Measurements from ENCODE around the gene DHRS1. TPM values are rescaled to one million over a fixed set of nuclear protein-coding genes. Genes with fewer than 3 reads are reported as not detected.

DHRS1 gene
- total and polyA plus RNA-seq, 2 donors from 2014 or later, result 32.7 to 56.7 TPM

DNA sequence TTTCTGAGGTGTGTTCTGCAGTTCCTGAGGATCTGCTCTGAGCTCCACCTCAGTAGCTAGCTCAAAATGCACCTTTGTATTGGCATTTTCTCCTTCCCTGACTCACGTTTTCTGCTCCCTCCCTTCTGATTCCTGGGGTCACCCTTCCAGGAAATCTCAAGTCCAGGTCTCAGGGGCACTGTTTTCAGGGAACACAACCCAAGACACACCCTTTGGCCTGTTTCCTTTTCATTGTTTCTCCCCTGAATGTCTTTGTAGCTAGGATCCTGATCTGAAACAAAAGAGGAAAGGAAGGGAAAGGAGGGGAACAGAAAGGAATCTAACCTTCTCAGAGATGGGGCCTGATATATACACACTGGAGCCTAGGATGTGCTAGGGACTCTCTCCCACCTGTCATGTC lies 47.6 kb upstream of the DHRS1 start:
- FAIRE-seq (no peak), DNase-seq (no peak)
- TF ChIP-seq CTCF (IDR thresholded peaks at IDR 0.05; ENCODE audit: borderline replicate concordance, extremely low read depth, insufficient read depth), result no peak
- H3K4me1 ChIP-seq (ENCODE audit: control insufficient read depth in 2 of 3, insufficient read depth in 2 of 3, low read depth in 1 of 3, low read length in 3 of 3), result peaks cover 0 to 4% (median 0%) of the 10 kb centered on the region in 3 donors
- no peak overlapping the region for H3K9ac ChIP-seq (ENCODE audit: low read length in 3 of 3)
- no peaks in the 10 kb centered on the region for H3K27me3 ChIP-seq (ENCODE audit: control insufficient read depth, insufficient read depth, low read length)
- H3K4me3 ChIP-seq (ENCODE audit: low read length in 3 of 3), result no peak overlapping the region
- no peaks in the 10 kb centered on the region for H3K36me3 ChIP-seq (ENCODE audit: control insufficient read depth in 2 of 3, insufficient read depth in 3 of 3, low read length in 3 of 3)
- no peak overlapping the region for H3K27ac ChIP-seq (ENCODE audit: low read depth in 2 of 2, low read length in 2 of 2)
- intact Hi-C loops (cut with DNase I), result no loop called here
- no peaks in the 10 kb centered on the region for H3K9me3 ChIP-seq (ENCODE audit: control insufficient read depth in 2 of 3, insufficient read depth in 1 of 3, low read length in 3 of 3)

GRCh38 chr14:24343795-24344660 lies 44.4 kb upstream of the DHRS1 start:
- intact Hi-C loops (cut with DNase I), result no loop called here
- Histone ChIP-seq H3K9me3 (ENCODE audit: control insufficient read depth in 2 of 3, insufficient read depth in 1 of 3, low read length in 3 of 3) (no peaks in the 10 kb centered on the region), H3K36me3 (ENCODE audit: control insufficient read depth in 2 of 3, insufficient read depth in 3 of 3, low read length in 3 of 3) (no peaks in the 10 kb centered on the region), H3K9ac (ENCODE audit: low read length in 3 of 3) (no peak overlapping the region), H3K4me1 (ENCODE audit: control insufficient read depth in 2 of 3, insufficient read depth in 2 of 3, low read depth in 1 of 3, low read length in 3 of 3) (peaks cover 0 to 3% (median 0%) of the 10 kb centered on the region in 3 donors), H3K27ac (ENCODE audit: low read depth in 2 of 2, low read length in 2 of 2) (no peak overlapping the region), H3K27me3 (ENCODE audit: control insufficient read depth, insufficient read depth, low read length) (no peaks in the 10 kb centered on the region), H3K4me3 (ENCODE audit: low read length in 3 of 3) (no peak overlapping the region)
- DNase-seq (no peak), FAIRE-seq (no peak)
- no peak for TF ChIP-seq CTCF (IDR thresholded peaks at IDR 0.05; ENCODE audit: borderline replicate concordance, extremely low read depth, insufficient read depth)

DNA sequence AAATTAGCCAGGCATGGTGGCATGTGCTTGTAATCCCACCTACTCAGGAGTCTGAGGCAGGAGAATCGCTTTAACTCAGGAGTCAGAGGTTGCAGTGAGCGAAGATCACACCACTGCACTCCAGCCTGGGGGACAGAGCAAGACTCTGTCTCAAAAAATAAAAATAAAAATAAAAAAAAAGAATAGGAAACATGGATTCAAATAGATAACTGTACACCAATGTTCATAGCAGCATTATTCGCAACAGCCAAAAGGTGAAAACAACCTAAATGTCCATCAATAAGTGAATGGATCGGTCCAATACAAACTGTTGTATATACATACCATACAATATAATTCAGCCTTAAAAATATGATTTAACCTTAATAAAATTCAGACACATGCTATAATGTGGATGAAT lies 43.3 kb upstream of the DHRS1 start:
- intact Hi-C loops (cut with DNase I), result no loop called here
- FAIRE-seq, result no peak
- no peak for DNase-seq
- TF ChIP-seq CTCF (IDR thresholded peaks at IDR 0.05; ENCODE audit: borderline replicate concordance, extremely low read depth, insufficient read depth), result no peak
- H3K27me3 ChIP-seq (ENCODE audit: control insufficient read depth, insufficient read depth, low read length), result no peaks in the 10 kb centered on the region
- no peak overlapping the region for H3K27ac ChIP-seq (ENCODE audit: low read depth in 2 of 2, low read length in 2 of 2)
- H3K36me3 ChIP-seq (ENCODE audit: control insufficient read depth in 2 of 3, insufficient read depth in 3 of 3, low read length in 3 of 3), result no peaks in the 10 kb centered on the region
- peaks cover 0 to 9% (median 0%) of the 10 kb centered on the region in 3 donors for H3K4me1 ChIP-seq (ENCODE audit: control insufficient read depth in 2 of 3, insufficient read depth in 2 of 3, low read depth in 1 of 3, low read length in 3 of 3)
- no peak overlapping the region for H3K9ac ChIP-seq (ENCODE audit: low read length in 3 of 3)
- H3K4me3 ChIP-seq (ENCODE audit: low read length in 3 of 3), result no peak overlapping the region
- no peaks in the 10 kb centered on the region for H3K9me3 ChIP-seq (ENCODE audit: control insufficient read depth in 2 of 3, insufficient read depth in 1 of 3, low read length in 3 of 3)

Data from kidney (tissue), 14 donors.